HCEC 1CT (cell line): ENCODE data around the gene COL4A2.

Experiments
- DNase-seq: peaks from one replicate; pipeline ENCODE4 v3.0.0-alpha.2; 2017

Gene COL4A2

GRCh38 chr13:110306960-110307766 lies at the start of gene COL4A2, which contains the start of gene COL4A1:
Gene COL4A2, plus strand, starts transcription at chr13:110307284. Its CDS starts 620 bp downstream, at chr13:110307904.
Gene COL4A1, minus strand, starts transcription at chr13:110307157. Its CDS starts 130 bp downstream, at chr13:110307027.
- peak; percentile 82 for DNase-seq

GRCh38 chr13:110257408-110257807 lies 49.7 kb upstream of the COL4A2 start:
- no peak for DNase-seq

- DNase-seq: peak; percentile 56
Measured at GRCh38 chr13:110258876-110259631, 48.0 kb upstream of the COL4A2 start.

GRCh38 chr13:110259651-110260050 lies 47.4 kb upstream of the COL4A2 start:
- peak; percentile 64 for DNase-seq

GRCh38 chr13:110261166-110262081 lies 45.7 kb upstream of the COL4A2 start:
- DNase-seq: no peak

- DNase-seq: no peak
Measured at GRCh38 chr13:110262082-110262436, 45.0 kb upstream of the COL4A2 start.

- DNase-seq: peak; percentile 22
Measured at GRCh38 chr13:110262508-110263291, 44.4 kb upstream of the COL4A2 start.

GRCh38 chr13:110263404-110263803 lies 43.7 kb upstream of the COL4A2 start:
- no peak for DNase-seq

GRCh38 chr13:110263888-110264287 lies 43.2 kb upstream of the COL4A2 start:
- no peak for DNase-seq

GRCh38 chr13:110264685-110265275 lies 42.3 kb upstream of the COL4A2 start:
- no peak for DNase-seq

GRCh38 chr13:110265341-110265681 lies 41.8 kb upstream of the COL4A2 start:
- DNase-seq: no peak

- DNase-seq: no peak
Measured at GRCh38 chr13:110265682-110266430, 41.2 kb upstream of the COL4A2 start.

- DNase-seq: no peak
Measured at GRCh38 chr13:110266431-110266809, 40.7 kb upstream of the COL4A2 start.

- no peak for DNase-seq
Measured at GRCh38 chr13:110266983-110267382, 40.1 kb upstream of the COL4A2 start.

- no peak for DNase-seq
Measured at GRCh38 chr13:110268061-110268460, 39.0 kb upstream of the COL4A2 start.

- no peak for DNase-seq
Measured at GRCh38 chr13:110268576-110269185, 38.4 kb upstream of the COL4A2 start.

- no peak for DNase-seq
Measured at GRCh38 chr13:110269509-110270185, 37.4 kb upstream of the COL4A2 start.

- DNase-seq: no peak
Measured at GRCh38 chr13:110270507-110270906, 36.6 kb upstream of the COL4A2 start.

- DNase-seq: no peak
Measured at GRCh38 chr13:110271313-110271712, 35.8 kb upstream of the COL4A2 start.

- DNase-seq: no peak
Measured at GRCh38 chr13:110272227-110272626, 34.9 kb upstream of the COL4A2 start.
